ENCODE measurements around the gene PRPF31. TPM values are rescaled to one million over a fixed set of nuclear protein-coding genes. Genes with fewer than 3 reads are reported as not detected.

PRPF31 gene
- total RNA-seq, 6 donors from 2014 or later: 43.9 to 73.3 (median 47.4) TPM

DNA sequence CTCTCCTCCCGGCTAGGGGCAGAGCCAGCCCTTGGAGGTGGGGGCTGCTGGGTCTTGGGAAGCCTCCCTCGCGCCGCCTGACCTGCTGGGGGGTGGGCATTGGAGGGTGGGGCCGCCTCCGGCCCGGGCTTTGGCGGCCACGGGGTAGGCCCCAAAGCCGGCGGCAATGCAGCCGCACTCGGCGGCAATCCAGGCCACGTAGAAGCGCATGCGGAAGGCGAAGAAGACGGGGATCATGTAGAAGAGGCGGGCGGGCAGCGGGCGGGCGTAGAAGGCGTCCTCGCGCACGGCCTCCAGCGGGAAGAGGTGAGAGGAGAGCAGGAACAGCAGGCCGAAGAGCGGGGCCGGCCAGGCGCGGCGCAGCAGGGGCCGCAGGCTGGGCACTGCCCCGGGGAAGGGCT is 65.1 kb downstream of the PRPF31 start:
- Histone ChIP-seq H3K27ac (no peak overlapping the region), H3K27me3 (no peaks in the 10 kb centered on the region), H3K4me3 (no peak overlapping the region), H3K4me1 (no peaks in the 10 kb centered on the region), H3K9me3 (no peaks in the 10 kb centered on the region), H3K36me3 (peaks cover 0 to 46% (median 23%) of the 10 kb centered on the region in 4 donors)
- 97 to 98% methylated on average over 34 to 37 of the region's 37 CpGs for WGBS, 2 donors
- TF ChIP-seq CTCF (IDR thresholded peaks at IDR 0.05) (no peak), POLR2A (IDR thresholded peaks at IDR 0.05) (no peak), EP300 (IDR thresholded peaks at IDR 0.05) (no peak)
- DNase-seq: peak in 1 of 2 donors; percentile 81
- ATAC-seq (ENCODE audit: low FRiP score in 2 of 2): no peak

Other genes with a start within 250 kb of the PRPF31 start
- 100 to 1,000 TPM in 4 of 6 donors, 10 to 100 TPM in 2; 31.4 to 312 (median 145) TPM for gene MYADM, start 247.9 kb upstream of the PRPF31 start, total RNA-seq
- gene PRKCG, start 233.6 kb upstream of the PRPF31 start, total RNA-seq: 1 to 10 TPM in 1 of 6 donors, under 1 TPM in 2, not detected in 3; 0.17 to 1.0 (median 0.39) TPM
- gene CACNG7, start 206.5 kb upstream of the PRPF31 start, total RNA-seq: not detected
- under 1 TPM in 4 of 6 donors, not detected in 2; 0.09 to 0.44 (median 0.26) TPM for gene CACNG8, start 152.8 kb upstream of the PRPF31 start, total RNA-seq
- 10 to 100 TPM in 1 of 6 donors, 1 to 10 TPM in 3, not detected in 2; 1.5 to 11.5 (median 5.6) TPM for gene CACNG6, start 124.1 kb upstream of the PRPF31 start, total RNA-seq
- gene VSTM1, start 51.9 kb upstream of the PRPF31 start, total RNA-seq: 1 to 10 TPM in 3 of 6 donors, not detected in 3; 1.2 to 3.0 (median 1.7) TPM
- gene TARM1, start 34.4 kb upstream of the PRPF31 start, total RNA-seq: not detected
- gene OSCAR, start 15.0 kb upstream of the PRPF31 start, total RNA-seq: 100 to 1,000 TPM in 1 of 6 donors, 10 to 100 TPM in 5; 18.5 to 119 (median 49.5) TPM
- 100 to 1,000 TPM in 2 of 6 donors, 10 to 100 TPM in 4; 11.5 to 127 (median 49.5) TPM for gene NDUFA3, start 12.9 kb upstream of the PRPF31 start, total RNA-seq
- 10 to 100 TPM; 10.5 to 51.3 (median 26.2) TPM for gene TFPT, start 97 bp upstream of the PRPF31 start, total RNA-seq
- gene CNOT3, start 22.0 kb downstream of the PRPF31 start, total RNA-seq: 10 to 100 TPM; 18.8 to 65.0 (median 36.6) TPM
- 10 to 100 TPM in 3 of 6 donors, 1 to 10 TPM in 3; 8.5 to 16.8 (median 9.4) TPM for gene LENG1, start 44.0 kb downstream of the PRPF31 start, total RNA-seq
- 100 to 1,000 TPM in 1 of 6 donors, 10 to 100 TPM in 5; 35.7 to 116 (median 48.5) TPM for gene TMC4, start 57.4 kb downstream of the PRPF31 start, total RNA-seq
- 100 to 1,000 TPM in 1 of 6 donors, 10 to 100 TPM in 5; 43.7 to 121 (median 75.4) TPM for gene MBOAT7, start 73.8 kb downstream of the PRPF31 start, total RNA-seq
- 10 to 100 TPM; 43.2 to 78.4 (median 49.7) TPM for gene TSEN34, start 75.6 kb downstream of the PRPF31 start, total RNA-seq
- 1,000 to 10,000 TPM in 5 of 6 donors, 100 to 1,000 TPM in 1; 985 to 1,704 (median 1,208) TPM for gene RPS9, start 85.1 kb downstream of the PRPF31 start, total RNA-seq
- gene LILRB3, start 107.3 kb downstream of the PRPF31 start, total RNA-seq: 100 to 1,000 TPM in 1 of 6 donors, 10 to 100 TPM in 5; 43.4 to 106 (median 70.7) TPM
- gene LILRA6, start 127.0 kb downstream of the PRPF31 start, total RNA-seq: 10 to 100 TPM in 3 of 6 donors, 1 to 10 TPM in 3; 4.0 to 38.3 (median 15.2) TPM
- gene LILRB5, start 141.5 kb downstream of the PRPF31 start, total RNA-seq: 10 to 100 TPM in 2 of 6 donors, 1 to 10 TPM in 4; 5.1 to 54.5 (median 10.0) TPM
- gene LILRB2, start 165.4 kb downstream of the PRPF31 start, total RNA-seq: 10 to 100 TPM; 11.2 to 37.0 (median 22.7) TPM
- gene LILRA5, start 197.4 kb downstream of the PRPF31 start, total RNA-seq: 10 to 100 TPM in 3 of 6 donors, 1 to 10 TPM in 3; 3.1 to 34.9 (median 20.3) TPM
- gene LILRA4, start 223.4 kb downstream of the PRPF31 start, total RNA-seq: 1 to 10 TPM in 3 of 6 donors, not detected in 3; 1.0 to 5.0 (median 1.7) TPM
- 100 to 1,000 TPM in 3 of 6 donors, 10 to 100 TPM in 3; 46.5 to 228 (median 111) TPM for gene LAIR1, start 249.2 kb downstream of the PRPF31 start, total RNA-seq